Ammon's horn (tissue), 1 donor: ENCODE results near the gene NAA15.
"Not testable (repeated sequence)": the region's sequence is repeated elsewhere in the genome, so short reads cannot be mapped to it uniquely, and the experiment has no call there.

Experiments
- DNase-seq: peaks from one replicate; pipeline ENCODE4 v3.0.0-alpha.2; 2016; ENCODE audit warnings: low spot score

The NAA15 gene

DNA sequence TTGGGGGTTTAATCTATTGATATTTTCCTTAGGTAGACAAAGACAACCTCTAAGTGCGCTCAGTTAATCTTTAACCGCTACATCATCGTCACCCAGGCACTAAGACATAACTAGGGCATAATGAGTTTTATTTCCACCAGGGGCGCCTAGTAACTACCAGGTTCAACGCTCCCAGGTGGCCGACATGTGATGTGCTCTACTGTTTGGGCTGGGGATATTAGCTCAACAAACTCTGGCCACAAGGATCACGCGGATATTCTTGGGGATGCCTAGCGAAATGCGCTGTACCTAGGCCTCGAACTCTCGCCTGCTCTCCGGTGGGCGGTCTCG, 151.7 kb downstream of the NAA15 start:
- no peak for DNase-seq

DNA sequence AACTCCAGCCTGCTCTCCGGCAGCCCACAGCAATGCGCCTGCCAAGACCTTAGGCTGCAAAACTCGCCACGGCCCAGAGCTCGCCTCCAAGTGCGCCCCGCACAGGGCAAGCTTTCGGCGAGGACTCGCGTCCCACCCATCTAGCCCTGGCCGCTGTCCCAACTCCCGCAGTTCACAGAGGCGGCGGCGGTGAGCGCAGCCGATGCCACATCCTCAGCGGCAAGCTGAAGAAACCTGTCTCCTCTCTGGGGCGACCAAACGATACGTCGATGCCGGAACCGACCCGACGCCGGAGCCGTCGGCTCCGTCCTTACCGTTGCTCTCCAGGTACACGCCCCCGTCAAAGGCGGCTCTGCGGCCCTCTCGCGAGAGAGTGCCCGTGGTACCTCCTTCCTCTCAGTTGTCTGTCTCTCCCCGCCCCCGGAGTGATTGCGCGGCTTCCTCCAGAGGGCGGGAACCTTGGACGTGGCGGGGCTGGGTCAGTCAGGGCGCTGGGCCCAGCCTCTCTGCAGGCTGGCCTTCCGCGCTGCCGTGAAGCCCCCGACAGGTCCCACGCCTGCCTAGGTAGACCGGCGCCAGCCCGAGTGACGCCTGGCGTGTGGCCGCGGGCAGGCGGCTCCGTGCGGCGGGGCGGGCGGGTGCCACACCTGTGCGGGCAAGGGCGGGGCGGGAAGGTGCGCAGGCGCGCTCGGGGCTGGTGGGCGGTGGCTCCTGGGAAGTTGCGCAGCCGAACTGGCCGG, 152.2 kb downstream of the NAA15 start:
- DNase-seq = peak; percentile 95

DNA sequence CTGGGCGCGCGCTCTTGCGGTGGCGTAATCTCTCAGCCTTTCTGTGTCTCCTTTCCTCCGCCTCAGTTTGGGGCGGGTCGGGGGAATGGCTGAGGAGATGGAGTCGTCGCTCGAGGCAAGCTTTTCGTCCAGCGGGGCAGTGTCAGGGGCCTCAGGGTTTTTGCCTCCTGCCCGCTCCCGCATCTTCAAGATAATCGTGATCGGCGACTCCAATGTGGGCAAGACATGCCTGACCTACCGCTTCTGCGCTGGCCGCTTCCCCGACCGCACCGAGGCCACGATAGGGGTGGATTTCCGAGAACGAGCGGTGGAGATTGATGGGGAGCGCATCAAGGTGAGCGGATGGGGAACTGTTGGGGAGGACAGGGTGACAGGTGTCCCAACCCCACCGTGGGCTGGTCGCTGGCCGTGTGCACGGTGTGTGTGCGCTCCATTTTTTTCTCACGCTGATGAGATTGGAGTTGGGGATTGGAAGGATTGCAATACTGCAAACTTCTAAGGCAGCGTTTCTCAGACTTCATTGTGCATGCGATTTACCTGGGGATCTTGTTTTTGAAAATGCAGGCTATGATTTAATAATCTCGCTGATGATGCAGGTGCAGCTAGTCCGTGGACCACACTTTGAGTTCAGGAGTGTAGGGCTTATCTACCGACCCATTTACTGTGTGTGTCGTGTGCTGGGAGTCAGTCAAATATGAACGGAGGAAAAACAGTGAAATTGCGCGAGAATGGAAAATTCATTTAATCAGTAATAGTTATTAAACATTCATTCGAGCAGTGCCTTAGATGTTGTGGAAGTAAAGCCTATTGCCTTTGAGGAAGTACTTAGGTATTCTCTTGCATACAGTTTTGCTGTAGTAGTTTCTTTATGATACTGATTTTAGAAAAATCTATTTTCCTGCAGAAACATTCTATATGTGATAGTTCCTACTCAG, 153.1 kb downstream of the NAA15 start, which contains the start of gene RAB33B:
Gene RAB33B, plus strand, starts transcription at position 11 of the 935 bp plus-strand sequence. Its CDS starts 75 bp downstream, at position 86.
- DNase-seq = peak; percentile 88

DNA sequence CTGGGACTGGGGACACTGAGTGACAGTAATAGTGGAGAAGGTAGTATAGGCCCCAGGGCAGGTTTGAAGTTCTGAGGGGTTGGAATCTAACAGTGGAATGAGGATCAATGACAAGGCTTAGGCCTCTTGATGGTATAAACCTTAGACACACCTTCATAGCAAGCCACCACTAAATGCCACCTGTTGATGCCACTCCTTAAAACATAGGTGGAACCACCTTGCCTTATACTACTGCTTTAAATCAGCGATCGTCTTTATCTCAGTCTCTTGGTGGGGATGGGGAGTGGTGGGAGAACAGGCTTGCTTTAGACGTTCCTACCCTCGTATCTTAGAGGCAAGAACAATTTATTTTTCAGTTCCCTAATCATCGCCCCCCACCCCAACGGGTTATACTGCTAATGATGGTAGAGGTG, 153.8 kb downstream of the NAA15 start:
- no peak for DNase-seq

DNA sequence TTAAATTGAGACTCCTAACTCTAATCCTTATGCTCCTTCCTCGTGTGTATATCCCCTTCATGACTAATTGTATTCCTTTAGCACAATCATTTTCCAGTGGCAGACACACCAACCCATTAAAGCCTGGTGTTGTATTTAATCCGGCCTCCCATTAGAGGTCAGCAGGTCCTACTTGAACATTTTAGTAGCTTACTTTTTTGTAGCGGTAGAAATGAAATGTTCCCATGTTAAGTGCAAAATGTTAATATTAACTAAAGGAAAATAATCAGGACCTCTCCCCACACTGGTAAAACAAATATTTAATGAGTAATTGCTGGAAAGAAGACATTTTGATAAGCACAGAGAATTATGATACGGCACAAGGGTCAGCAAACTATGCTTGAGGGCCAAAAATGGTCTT, 156.0 kb downstream of the NAA15 start:
- DNase-seq = no peak

- DNase-seq = no peak
These were observed 157.2 kb downstream of the NAA15 start for GRCh38 chr4:139458543-139458942.

DNA sequence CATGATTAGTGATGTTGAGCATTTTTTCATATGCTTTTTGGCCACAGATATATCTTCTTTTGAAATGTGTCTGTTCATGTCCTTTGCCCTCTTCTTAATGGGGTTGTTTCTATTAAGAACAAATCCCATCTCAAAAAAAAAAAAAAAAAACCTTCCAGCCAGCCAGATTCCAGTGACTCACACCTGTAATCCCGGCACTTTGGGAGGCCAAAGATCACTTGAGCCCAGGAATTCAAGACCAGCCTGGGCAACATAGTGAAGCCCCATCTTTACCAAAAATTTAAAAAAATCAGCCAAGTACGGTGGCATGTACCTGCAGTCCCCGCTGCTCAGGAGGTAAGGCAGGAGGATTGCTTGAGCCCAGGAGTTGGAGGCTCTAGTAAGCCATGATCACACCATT, 157.7 kb downstream of the NAA15 start:
- DNase-seq = no peak

- DNase-seq = no peak
These were observed 159.3 kb downstream of the NAA15 start for GRCh38 chr4:139460565-139460964.

DNA sequence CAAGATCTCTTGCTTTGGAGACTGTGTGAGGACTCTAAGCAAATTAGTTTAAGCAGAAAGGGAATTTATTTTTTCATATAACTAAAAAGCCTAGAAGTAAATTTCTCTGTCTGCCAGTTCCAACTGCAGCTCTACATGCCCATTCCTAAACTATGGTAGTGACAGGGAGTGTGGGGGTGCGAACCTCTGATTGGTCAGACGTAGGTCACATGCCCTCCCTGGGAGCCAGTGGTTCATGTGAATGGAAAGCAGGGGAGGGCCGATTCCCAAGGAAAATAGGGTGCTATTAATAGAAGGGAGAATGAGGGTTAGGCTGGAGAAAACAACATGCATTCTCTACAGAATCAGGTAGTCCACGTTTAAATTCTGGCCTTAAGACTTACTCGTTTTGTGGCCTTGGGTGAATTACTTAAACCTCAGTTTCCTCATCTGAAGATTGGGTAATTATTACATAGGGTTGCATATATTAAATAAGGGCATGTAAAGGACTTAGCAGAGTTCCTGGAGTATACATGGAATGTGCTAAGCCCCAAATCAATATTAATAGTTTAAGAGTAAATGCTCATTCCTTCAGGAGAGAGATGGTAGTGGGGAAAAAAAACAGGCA, 159.8 kb downstream of the NAA15 start:
- no peak for DNase-seq

DNA sequence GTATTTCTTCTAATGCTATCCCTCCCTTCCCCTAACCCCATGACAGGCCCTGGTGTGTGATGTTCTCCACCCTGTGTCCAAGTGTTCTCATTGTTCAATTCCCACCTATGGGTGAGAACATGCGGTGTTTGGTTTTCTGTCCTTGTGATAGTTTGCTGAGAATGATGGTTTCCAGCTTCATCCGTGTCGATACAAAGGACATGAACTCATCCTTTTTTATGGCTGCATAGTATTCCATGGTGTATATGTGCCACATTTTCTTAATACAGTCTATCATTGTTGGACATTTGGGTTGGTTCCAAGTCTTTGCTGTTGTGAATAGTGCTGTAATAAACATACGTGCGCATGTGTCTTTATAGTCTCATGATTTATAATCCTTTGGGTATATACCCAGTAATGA, 163.2 kb downstream of the NAA15 start:
- DNase-seq = not testable (repeated sequence)

DNA sequence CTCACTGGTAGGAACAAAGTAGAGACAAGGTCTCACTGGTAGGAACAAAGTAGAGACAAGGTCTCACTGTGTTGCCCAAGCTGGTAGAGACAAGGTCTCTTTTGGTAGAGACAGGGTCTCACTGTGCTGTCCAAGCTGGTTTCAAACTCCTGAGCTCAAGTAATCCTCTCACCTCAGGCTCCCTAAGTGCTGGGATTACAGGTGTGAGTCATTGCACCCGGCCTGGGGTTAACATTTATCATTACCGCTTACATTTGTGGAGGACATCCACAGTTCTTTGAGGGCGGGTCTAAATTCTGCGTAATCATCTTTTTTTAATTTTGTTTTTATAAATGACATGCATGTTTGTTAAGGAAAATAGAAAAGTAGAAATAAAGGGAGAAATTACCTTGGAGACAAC, 164.6 kb downstream of the NAA15 start:
- DNase-seq = no peak

GRCh38 chr4:139468756-139469155, 167.5 kb downstream of the NAA15 start:
- not testable (repeated sequence) for DNase-seq

DNA sequence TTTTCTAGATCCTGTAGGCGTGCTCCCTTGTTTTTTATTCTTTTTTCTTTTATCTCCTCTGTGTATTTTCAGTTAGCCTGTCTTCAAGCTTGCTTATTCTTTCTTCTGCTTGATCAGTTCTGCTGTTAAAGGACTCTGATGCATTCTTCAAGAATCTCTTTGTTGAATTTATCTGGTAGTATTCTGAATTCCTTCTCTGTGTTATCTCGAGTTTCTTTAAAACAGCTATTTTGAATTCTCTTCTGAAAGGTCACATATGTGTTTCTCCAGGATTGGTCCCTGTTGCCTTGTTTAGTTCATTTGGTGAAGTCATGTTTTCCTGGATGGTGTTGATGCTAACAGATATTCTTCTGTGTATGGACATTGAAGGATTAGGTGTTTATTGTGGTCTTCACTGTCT, 167.9 kb downstream of the NAA15 start:
- no peak for DNase-seq
